GM21619 (cell line): ENCODE data around the gene RAI1.

Experiments
- ATAC-seq: cut with Tn5 transposase; IDR thresholded peaks from one replicate; pipeline ENCODE4 v1.9.1; 2021; ENCODE audit not compliant: unreplicated experiment

The RAI1 gene

DNA sequence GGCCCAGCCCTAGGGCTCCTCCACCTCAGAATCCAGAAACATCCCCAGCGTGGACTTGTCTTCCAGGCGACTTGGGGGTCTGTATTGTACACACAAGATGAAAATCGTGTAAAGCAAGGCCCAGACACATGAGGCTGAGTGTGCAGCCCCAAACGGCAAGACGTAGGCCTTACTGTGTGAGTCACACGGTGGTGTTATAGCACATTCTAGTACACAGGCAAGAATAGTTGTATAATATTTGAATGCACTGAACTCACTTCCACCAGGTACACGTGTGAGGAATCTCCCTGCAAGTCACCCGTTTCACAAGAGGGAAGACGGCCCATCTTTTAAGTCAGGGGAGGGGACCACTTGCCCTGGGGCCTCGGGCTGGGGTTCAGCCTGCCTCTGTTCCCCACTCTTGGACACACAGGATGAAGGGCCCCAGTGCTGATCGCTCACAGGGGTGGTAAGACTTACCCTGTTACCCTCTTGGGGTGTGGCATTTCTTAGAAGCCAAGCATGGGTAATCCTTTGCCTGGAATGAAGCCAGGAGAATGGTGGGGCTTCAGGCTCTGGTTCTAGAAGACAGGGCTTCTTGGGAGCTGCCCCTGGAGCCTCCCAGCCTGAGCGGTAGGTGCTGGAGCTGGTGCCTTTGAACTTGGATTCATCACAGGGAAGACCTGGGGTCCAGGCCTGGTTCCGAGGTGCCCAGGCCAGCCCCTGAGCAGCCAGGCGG is 84.3 kb downstream of the RAI1 start:
- ATAC-seq = no peak

DNA sequence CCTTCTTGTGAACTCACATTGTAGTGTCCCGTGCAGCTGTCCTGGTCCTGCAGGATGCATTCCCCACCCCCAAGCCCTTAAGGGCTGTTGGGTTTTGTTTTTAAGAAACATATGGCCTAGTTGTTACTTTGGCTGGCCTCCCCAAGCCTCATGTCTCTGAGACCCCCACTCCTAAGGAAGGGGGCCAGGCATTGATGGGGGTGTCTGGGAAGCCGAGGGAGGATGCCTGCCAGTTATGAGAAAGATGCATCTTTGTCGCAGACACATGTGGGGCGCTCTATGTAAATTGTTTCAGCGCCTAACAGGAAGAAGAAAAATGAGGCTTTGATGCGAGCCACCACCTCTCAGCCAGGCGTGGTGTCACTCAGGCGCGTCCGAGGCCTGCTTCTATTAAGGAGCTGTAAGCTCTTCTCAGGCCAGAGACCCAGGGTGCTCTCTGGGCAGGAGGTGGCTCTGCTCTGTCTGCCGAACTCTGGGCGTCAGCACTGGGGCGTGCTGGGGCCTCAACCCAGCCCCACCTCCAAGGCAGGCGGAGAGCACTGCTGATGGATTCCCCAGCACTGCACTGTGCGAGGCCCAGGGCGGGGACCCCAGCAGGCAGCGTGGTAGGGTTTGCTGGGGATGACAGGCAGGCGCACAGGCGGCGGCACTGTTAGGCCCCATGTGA is 85.0 kb downstream of the RAI1 start:
- ATAC-seq = peak; percentile 62

DNA sequence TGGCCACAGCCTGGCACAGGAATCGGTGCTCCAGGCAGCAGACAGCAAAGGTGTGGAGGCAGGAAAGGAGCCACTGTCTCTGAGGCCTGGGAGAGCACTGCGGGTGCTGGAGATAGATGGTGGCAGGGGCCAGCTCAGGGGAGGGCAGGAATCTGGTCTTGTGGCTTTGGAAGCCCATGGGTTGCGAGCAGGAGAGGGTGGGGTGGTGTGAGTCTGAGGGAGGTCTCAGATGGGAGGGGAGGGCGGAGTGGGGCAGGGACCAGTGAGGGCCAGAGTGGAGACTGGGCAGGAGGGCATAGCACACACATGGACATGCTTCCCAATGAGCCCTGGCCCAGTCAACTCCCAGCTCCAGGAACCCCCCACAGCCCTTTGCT is 85.5 kb downstream of the RAI1 start:
- ATAC-seq = no peak

DNA sequence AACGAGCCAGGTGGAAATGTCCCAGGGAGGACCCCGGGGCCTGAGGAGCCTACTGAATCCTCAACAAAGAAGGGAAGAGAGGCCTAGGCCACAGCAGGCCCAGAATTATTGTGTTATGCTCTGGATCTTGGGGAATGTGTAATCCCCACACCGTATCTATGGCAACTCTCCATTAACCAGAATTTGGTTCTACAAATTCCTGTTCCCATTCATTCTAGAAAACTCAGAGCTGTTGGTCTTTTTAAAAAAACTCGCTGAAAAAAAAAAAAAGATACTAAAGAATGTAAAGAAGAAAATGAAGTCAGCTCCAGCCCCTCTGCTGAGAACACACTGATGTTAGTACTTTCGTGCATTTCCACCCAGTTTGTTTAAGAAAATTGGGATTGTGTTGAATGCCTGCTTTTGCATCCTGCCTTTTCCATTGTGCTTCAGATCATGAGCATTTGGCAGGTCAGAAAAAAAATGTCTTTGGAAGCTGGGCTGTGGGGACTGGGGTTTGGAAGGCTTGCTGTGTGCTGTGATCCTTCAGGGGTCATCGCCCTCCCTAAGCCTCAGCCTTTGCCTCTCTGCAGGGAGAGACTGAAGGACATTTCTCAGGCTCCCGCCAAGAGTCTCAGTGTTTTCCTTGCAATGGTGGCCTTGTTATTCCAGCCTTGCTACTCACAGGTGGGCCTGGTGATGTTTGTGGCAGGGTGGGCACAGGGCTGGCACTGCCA is 86.1 kb downstream of the RAI1 start:
- no peak for ATAC-seq

DNA sequence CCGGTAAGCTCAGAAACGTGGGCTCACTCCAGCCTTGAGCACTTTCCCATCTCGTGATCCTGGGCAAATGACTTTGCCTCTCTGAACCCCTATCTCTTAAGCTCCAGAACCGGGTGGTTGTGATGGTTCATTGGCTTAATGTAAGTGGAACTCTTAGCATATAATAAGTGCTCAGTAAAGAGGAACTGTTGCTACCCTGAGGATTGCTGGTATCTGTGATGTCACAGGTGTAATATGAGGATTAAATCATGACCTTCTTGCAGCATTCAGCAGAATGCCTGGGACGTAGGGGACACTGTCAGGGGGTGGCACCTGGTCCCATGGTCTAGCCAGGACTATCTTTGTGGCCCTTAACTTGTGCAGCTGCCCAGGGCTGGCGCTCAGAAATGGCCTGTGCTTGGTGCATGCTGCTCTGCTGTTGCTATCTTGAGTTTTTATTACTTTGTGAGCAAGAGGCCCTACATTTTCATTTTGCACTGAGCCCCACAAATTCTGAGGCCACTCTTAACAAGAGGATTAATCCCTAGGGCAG is 86.7 kb downstream of the RAI1 start:
- no peak for ATAC-seq

DNA sequence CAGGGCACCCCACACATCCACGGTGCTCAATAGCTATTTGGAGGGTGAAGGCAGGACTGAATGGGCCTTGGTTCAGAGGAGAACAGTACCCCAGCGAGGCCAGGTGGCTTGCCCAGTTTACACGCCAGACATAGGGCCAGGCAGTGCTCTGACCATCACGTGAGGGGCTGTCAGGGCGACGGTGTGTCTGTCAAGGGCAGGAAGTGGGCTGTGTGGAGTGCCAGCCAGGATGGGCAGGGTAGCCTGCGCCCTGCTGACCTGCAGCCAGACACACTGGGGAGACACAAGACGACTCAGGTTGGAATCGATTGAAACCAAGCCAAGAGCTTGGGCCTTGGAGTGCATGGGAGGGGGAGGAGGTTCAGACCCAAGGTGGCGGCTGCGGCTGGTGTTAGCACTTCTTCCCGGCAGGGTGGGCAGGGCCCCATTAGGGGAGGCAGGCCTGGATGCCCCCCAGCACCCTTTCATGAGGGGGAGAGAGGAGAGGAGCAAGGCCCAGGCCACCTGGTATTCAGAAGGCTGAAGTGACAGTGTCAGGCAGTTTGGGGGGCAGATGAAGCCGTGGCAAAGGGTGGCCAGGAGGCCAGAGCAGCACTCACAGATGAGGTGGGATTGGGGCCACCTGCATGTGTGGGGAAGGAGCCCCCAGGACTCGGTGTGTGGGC is 87.3 kb downstream of the RAI1 start:
- ATAC-seq = no peak

DNA sequence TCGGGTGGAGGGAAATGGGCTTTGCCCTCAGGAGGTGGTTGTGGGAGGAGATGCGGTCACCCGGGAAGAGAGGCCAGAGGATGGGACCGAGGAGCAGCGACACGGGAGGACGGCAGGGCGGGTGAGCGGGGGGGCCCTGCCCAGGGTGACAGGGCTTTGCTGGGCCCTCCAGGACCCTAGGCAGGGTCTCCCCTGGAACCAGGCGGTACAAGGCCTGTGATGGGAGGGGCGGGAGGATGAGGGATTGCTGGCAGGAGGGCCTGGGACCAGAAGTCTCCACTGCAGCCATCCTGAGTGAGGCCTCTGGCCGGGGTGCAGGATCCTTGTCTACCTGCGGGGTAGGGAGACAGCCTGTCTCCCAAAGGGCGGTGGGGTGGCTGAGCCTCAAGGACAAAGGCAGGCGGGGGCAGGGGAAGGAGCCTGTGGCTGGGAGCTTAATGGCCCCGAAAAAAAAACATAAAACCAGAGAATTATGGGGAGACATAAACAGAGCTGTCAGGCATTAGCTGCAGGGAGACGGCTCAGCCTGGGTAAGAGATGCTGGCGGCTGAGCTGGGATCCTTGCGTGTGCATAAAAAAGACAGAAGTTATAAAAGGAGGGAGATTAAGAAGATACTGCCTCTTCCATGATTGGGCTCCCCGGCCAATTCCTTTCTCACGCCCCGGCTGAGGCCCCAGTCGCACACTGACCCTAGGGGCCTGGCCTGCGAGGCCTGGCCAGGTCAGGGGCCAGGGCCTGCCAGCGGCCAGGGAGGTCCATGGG is 88.8 kb downstream of the RAI1 start:
- ATAC-seq = no peak

DNA sequence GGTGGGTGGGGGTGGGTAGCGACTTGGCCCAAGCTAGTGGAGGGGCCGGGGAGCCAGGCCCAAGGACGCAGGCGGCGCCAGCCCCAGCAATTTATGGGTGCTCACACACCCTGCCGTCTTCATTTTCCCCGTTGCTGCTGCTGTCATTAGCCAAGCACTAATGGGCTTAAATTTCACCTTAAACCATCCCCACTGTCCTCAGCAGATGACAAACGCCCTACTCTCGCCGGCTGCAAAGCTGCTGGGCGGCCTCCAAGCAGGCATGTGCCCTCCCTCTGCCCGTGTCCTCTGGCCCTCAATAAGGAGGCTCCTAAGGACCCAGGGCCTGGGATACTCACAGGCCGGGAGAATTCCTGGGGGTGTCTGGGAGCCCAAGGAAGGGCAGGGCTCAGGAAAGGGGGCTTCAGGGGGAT is 89.4 kb downstream of the RAI1 start:
- ATAC-seq = no peak

DNA sequence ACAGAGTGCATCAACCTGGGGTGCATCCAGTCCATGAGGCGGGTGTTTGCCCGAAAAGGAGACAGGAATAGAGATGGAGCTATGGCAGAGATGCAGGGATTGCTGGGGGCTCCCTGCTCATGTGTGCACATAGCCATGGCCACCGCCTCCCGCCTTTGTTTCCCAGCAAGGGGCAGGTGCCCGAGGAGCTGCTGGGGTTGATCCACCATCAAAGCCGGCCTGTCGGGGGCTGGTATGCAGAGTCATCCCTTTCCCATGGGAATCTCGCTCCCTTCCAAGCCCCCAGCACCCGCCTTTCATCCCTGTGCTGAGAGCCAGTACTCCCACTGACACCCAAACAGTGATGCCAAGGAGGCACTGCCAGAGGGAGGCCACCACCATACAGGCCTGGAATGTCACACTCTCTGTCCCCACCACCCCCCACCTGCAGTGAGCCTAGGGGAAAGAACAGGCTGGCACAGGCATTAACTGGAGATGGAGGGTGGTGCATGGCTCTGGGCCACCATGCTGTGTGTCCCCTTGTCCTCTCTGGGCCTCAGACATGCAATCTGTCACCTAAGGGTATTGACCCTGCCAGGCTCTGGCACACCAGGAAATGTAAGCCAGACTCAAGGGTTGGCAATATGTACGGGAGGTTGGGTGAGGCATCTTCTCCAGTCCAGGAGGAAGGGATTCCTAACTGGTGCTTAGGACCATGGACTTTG is 90.4 kb downstream of the RAI1 start:
- no peak for ATAC-seq

DNA sequence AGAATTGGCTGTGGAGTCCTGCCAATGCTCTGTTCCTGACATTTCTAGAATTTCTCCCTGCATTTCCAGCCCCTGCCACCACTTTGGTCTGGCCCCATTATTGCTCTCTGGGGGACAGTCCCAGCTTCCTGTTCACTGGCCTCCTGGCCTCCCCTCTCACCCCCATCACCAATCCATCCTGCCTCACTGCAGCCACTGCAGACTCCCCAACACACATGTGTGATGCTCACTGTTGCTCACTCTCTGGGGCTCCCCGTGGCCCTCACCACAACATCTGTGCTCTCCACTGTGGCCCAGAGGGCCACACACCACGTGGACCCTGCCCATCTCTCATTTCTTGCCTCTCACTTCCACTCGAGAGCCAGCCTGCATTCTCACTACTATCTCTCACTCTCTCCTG is 91.0 kb downstream of the RAI1 start:
- ATAC-seq = no peak

DNA sequence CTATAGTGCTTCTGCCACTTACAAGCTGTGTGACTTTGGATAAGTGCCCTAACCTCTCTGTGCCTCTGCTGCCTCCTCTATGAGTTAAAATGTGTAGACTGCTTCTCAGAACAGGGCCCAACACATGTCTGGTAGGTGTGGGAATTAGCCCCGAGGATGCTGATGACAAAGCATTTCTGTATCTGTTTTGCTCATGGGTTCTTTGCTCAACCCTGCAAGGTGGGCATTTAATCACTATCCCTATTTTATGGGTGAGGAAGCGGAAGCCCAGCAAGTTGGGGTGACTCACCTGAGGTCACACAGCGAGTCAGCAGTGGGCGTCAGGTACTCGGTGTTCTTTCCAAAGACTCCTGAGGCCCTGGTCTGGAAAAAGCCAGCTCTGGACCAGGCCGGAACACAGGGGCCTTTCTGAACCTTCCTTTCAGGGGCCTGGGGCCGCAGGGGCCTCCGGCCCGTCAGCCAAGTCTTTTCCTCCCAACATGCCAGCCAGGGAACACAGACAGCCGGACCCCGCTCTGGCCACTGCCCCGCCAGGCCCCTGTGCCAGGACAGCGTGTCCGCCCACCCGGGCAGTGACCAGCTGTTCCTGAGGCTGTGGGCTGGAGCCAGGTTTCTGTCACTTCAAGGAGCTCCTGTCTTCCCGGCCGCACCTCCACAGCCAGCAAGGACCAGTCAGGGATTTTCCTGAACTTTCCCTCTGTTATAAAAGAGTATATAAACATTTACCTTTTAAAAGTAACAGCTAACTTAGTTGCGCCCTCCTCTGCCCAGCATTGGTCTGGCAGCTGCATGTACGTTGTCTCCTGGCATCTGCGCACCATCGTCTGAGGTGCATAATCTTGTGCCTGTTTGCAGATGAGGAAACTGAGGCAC is 93.0 kb downstream of the RAI1 start:
- no peak for ATAC-seq

DNA sequence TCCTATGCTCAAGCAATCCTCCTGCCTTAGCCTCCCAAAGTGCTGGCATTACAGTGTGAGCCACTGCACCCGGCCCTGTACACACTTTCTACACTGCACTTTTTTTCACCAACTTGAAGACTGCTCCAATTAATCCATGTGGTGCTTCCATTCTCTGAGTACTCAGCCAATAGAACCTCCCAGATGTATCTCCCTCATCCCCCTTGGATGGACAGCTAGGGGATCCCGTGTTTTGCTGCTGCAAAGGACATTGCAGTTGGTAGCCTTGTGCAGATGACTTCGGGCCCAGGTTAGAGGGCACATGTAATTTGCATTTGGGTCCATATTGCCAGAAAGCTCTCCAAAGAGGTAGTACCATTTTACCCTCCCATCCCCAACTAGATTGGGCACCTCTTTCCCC is 95.6 kb downstream of the RAI1 start:
- no peak for ATAC-seq

DNA sequence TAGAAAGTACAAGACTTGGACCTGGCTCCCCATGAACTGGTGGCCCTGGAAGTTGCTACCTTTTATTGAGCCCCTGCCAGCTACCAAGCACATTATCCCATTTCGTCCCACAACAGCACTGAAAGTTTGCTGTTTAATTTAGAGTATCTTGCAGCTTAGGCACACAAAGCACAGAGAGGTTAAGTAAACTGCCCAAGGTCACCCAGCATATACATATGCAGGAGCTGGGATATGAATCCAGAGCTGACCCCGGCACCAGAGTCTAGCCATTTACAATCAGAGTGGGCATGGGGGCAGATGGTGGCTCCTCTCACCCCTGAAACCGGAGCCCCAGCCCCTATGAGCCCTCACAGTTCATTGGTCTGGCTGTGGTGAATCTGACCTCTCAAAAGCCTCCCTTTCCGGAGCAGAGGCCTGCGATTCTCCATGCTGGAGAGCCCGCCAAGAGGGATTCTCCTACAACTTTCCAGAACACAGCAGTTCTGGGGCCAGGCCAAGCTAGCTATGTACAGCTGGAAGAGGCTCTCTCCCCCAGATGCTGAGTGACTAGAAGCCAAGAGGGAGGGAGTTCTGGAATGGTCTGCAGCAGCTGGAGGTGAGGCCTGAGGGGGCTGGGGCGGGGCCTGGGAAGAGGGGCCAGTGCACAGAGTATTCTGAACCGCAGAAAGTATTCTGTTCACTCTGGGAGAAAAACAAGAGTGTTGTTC is 97.2 kb downstream of the RAI1 start:
- ATAC-seq = no peak

DNA sequence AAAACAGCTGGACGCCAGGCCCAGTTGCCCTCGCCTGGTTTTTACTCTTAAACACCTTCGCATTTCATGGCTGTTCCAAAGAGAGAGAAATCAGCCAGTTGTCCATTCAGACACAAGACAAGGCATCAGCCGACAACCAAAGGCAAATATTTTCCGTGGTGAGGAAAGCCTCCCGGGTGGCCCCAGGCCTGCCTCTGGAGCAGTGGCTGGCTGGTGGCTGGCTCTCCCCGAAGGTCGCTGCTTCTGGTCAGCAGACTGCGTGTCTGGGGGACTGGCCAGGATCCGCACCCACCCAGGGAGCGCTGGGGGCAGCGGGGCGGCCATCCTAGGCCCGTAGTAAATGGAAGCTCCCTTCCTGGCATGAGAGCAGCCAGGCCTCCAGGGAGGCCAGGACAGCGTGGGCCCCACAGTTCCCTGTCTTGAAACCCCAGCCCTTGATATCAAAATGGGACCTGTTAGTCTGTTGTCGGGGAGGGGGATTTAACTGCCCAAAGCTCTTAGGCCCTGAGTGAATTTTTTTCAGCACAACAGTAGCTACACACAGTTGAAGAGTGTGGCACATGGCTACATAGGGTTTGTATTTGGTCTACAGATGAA is 97.9 kb downstream of the RAI1 start:
- ATAC-seq = no peak

DNA sequence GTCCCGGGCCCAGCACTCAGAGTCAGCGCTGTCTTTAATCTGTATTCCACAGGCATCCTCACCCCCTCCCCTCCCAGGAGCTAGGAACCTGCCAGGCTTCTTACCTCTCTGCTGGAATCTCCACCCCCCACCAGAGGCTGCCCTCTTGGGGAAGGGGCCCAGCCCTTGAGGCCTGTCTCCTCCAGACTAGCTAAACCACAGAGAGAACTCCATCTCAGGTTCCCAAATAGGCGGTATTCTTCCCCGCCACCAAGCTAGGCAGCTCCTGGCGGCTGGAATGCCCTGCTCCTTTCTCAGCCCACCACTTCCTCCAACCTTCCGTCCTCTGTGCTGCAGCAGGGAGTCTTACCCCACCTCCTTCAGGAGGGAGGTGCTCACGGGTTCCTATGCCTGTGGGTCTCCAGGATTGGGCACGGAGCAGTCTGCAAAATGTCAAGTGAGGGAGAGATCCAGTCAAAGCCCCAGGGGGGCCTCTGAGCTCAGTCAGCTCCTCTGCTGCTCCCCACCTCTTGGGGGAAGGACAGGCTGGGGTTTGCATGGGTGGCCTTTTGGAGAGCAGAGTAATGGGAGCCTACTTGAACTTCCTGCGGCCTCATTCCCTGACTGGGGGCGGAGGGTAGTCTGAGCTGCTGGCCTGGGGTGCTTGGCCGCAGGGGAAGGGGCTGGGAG is 99.8 kb downstream of the RAI1 start:
- ATAC-seq = no peak

DNA sequence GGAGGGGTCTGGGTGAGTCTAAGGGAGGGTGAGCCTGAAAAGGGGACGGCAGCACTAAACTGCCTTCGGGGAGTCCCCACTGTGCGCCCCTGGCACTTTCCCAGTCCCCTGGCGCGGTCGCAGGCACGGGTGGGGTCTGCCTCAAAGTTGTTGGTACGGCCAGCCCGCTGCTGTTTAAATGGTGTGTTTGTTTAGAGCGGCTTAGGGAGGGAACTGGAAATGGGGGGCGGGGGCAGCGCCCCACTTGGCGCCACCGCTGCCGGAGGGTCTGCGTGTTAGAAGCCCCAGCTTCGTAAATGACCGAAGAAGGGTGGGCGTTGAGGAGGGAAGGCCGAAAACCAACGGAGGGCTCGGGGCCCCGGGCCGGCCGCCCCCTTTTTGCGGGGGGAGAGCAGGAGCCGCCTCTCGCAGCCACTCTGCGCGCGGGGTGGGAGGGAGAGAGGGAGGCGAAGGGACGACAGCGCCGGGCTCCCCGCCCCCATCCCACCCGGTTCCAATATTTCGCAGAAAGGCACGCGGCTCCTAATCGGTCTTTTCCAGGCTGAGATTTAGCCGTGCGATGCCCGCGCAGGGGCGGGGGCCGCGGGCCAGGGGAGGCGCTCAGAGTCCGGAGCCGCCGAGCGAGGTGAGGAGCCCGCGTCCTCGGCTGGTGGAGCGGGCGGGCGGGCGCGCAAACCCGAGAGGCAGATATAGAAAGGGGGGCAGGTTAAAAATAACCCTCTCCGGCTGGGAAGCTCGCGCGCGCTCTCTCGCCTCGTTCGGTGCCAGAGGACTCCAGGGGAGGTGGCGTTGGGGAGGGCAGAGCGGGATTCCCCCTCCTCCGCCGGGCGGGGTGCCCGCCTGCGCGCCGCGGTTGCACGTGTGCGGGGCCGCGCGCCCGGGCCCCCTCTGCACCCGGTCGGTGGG is 100.6 kb downstream of the RAI1 start:
- no peak for ATAC-seq
